ENCODE measurements around the gene SACS. TPM values are rescaled to one million over a fixed set of nuclear protein-coding genes. Genes with fewer than 3 reads are reported as not detected.

SACS gene
- total RNA-seq, 1 donor from 2014 or later = 9.4 TPM

DNA sequence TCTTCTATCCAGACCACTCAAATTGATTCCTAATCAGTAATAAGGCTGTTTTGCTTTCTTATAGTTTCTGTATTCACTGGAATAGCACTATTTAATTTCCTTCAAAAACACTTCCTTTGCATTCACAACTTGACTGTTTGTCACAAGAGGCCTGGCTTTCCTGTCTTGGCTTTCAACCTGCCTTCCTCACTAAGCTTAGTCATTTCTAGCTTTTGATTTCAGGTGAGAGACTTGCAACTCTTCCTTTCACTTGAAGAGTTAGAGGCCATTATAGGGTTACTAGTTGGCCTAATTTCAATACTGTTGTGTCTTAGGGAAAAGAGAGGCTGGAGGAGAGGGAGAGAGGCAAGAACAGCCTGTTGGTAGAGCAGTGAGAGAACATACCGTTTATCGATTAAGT, 47.0 kb downstream of the SACS start:
- no peaks in the 10 kb centered on the region for H3K36me3 ChIP-seq
- H3K4me3 ChIP-seq = no peak overlapping the region
- intact Hi-C loops (cut with micrococcal nuclease) = no loop called here
- peaks cover 20% of the 10 kb centered on the region for H3K4me1 ChIP-seq
- H3K9me3 ChIP-seq (replicated peaks) = no peaks in the 10 kb centered on the region
- TF ChIP-seq, protein P1, sequence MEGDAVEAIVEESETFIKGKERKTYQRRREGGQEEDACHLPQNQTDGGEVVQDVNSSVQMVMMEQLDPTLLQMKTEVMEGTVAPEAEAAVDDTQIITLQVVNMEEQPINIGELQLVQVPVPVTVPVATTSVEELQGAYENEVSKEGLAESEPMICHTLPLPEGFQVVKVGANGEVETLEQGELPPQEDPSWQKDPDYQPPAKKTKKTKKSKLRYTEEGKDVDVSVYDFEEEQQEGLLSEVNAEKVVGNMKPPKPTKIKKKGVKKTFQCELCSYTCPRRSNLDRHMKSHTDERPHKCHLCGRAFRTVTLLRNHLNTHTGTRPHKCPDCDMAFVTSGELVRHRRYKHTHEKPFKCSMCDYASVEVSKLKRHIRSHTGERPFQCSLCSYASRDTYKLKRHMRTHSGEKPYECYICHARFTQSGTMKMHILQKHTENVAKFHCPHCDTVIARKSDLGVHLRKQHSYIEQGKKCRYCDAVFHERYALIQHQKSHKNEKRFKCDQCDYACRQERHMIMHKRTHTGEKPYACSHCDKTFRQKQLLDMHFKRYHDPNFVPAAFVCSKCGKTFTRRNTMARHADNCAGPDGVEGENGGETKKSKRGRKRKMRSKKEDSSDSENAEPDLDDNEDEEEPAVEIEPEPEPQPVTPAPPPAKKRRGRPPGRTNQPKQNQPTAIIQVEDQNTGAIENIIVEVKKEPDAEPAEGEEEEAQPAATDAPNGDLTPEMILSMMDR (IDR thresholded peaks at IDR 0.05; ENCODE audit: borderline replicate concordance) = no peak
- no peaks in the 10 kb centered on the region for H3K27me3 ChIP-seq (ENCODE audit: low read depth)
- no peak for DNase-seq
- no peak overlapping the region for H3K27ac ChIP-seq (replicated peaks)

DNA sequence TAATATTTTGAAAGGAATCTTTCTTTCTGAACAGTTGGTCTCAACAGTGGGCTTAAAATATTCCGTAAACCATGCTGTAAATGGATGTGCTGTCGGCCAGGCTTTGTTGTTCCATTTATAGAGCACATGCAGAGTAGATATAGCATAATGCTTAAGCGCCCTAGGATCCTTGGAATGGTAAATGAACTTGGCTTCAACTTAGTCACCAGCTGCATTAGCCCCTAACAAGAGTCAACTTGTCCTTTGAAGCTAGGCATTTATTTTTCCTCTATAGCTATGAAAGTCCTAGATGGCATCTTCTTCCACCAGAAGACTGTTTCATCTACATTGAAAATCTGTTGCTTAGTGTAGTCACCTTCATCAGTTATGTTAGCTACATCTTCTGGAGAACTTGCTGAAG, 47.6 kb downstream of the SACS start:
- Histone ChIP-seq H3K27ac (replicated peaks) (no peak overlapping the region), H3K4me3 (no peak overlapping the region), H3K27me3 (ENCODE audit: low read depth) (no peaks in the 10 kb centered on the region), H3K9me3 (replicated peaks) (no peaks in the 10 kb centered on the region), H3K36me3 (no peaks in the 10 kb centered on the region), H3K4me1 (peaks cover 22% of the 10 kb centered on the region)
- DNase-seq = no peak
- TF ChIP-seq, protein P1 (IDR thresholded peaks at IDR 0.05; ENCODE audit: borderline replicate concordance) = no peak
- intact Hi-C loops (cut with micrococcal nuclease) = no loop called here

DNA sequence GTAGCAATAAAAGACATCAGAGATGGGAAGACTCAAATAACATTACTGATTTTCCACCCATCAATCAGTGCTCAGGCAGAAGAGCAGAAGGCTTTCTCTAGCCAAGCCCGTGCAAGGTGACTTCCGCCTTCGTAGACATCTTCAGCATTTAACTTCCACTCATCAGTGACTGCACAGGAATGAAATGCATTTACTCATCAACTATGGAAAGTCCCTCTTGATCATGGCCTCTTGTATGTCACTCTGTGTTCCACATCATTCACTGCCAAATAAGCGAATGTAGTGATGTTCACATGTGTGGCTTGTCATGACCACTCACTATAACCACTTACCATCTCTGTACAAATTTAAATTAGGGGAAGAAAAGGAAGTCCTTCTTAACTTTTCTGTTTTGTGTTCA, 49.4 kb downstream of the SACS start:
- intact Hi-C loops (cut with micrococcal nuclease) = no loop called here
- no peaks in the 10 kb centered on the region for H3K9me3 ChIP-seq (replicated peaks)

DNA sequence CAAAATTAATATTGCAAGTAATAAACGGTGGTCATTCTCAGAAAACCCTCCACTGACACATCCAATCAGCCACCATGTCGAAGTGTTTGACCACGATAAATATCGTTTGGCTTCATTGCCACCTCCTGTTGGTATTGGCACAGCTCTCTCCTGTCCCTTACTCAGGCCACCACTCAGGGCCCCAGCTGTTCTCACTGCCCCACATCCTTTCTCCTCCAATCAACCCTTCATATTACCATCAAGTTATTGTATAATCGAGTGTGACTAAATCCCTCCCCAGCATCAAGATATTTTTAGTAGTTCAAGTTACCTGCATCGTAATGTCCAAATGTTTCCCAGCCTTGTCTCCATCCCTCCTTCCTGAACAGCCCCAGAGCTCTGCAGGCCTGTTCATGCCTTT, 50.4 kb downstream of the SACS start:
- no peaks in the 10 kb centered on the region for H3K27me3 ChIP-seq (ENCODE audit: low read depth)
- intact Hi-C loops (cut with micrococcal nuclease) = no loop called here
- DNase-seq = no peak
- no peak overlapping the region for H3K4me3 ChIP-seq
- TF ChIP-seq, protein P1 (IDR thresholded peaks at IDR 0.05; ENCODE audit: borderline replicate concordance) = no peak
- peaks cover 15% of the 10 kb centered on the region for H3K4me1 ChIP-seq
- H3K27ac ChIP-seq (replicated peaks) = no peak overlapping the region
- H3K36me3 ChIP-seq = no peaks in the 10 kb centered on the region
- no peaks in the 10 kb centered on the region for H3K9me3 ChIP-seq (replicated peaks)

More for the DNA sequence above, 49.4 kb downstream of the SACS start:
- Histone ChIP-seq H3K36me3 (no peaks in the 10 kb centered on the region), H3K4me1 (peaks cover 15% of the 10 kb centered on the region), H3K4me3 (no peak overlapping the region), H3K27me3 (ENCODE audit: low read depth) (no peaks in the 10 kb centered on the region), H3K27ac (replicated peaks) (no peak overlapping the region)
- TF ChIP-seq, protein P1 (IDR thresholded peaks at IDR 0.05; ENCODE audit: borderline replicate concordance) = no peak
- DNase-seq = no peak

DNA sequence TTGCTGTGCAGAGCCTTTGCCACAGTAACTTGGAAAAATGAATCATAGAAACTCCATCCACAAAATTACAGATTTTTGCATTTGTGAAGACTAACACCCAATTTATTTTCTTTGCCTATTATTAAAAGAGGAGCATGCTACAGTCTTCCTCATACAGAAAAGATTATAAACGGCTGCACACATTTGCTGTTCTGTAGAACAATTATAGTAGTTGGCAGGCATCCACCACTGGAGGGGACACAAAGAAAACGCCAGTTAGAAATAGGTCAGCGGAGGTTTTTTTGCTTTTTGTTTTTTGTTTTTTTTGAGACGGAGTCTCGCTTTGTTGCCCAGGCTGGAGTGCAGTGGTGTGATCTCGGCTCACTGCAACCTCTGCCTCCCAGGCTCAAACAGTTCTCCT, 51.6 kb downstream of the SACS start:
- no peak overlapping the region for H3K4me3 ChIP-seq
- no peak overlapping the region for H3K27ac ChIP-seq (replicated peaks)
- H3K36me3 ChIP-seq = no peaks in the 10 kb centered on the region
- DNase-seq = no peak
- intact Hi-C loops (cut with micrococcal nuclease) = no loop called here
- TF ChIP-seq, protein P1 (IDR thresholded peaks at IDR 0.05; ENCODE audit: borderline replicate concordance) = no peak
- peaks cover 27% of the 10 kb centered on the region for H3K4me1 ChIP-seq
- no peaks in the 10 kb centered on the region for H3K27me3 ChIP-seq (ENCODE audit: low read depth)
- no peaks in the 10 kb centered on the region for H3K9me3 ChIP-seq (replicated peaks)

DNA sequence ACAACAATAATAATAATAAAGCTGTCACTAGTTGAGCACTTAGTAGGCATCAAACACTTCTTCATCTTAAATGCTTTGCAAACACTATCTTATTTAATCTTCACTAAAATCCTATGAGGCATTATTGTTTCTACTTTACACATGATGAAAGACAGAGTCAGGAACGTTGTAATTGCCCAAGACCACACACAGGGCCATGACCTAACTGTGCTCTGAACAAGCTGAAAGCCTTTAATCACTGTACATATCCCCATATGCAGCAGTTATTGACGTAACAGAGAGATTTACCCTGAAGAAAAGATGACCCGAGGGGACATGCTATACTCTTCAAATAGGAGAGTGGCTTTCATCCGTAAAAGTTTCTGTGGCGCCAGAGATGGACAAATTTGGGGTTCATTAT, 53.0 kb downstream of the SACS start:
- intact Hi-C loops (cut with micrococcal nuclease) = no loop called here
- Histone ChIP-seq H3K27me3 (ENCODE audit: low read depth) (no peaks in the 10 kb centered on the region), H3K9me3 (replicated peaks) (no peaks in the 10 kb centered on the region), H3K36me3 (no peaks in the 10 kb centered on the region), H3K4me3 (no peak overlapping the region), H3K4me1 (peaks cover 32% of the 10 kb centered on the region), H3K27ac (replicated peaks) (no peak overlapping the region)
- TF ChIP-seq, protein P1 (IDR thresholded peaks at IDR 0.05; ENCODE audit: borderline replicate concordance) = no peak
- no peak for DNase-seq

Data from left ventricle myocardium inferior (tissue), 1 donor.